Natural killer cell treated with Interleukin-12 subunit alpha and Interleukin-12 subunit beta and Interleukin-15 and Interleukin-18, amount 100 ng/mL, for 72 hours (primary cell): ENCODE measurements around the gene GGTA1. TPM values are rescaled to one million over a fixed set of nuclear protein-coding genes. Genes with fewer than 3 reads are reported as not detected.
"Not testable (repeated sequence)": the region's sequence is repeated elsewhere in the genome, so short reads cannot be mapped to it uniquely, and the experiment has no call there.

Source experiments
- ATAC-seq, 2 donors: fragments of 150-1000 bp; cut with Tn5 transposase in 1 of 2; sonication (Bioruptor Pico), chemical (Tn5 transposase) in 1 of 2; 2 replicates each; pipeline ENCODE4 v1.10.0; 2021
- DNase-seq: peaks from one replicate; pipeline ENCODE4 v3.0.0; 2022; ENCODE audit warnings: low spot score
- H3K27ac Mint-ChIP-seq, 2 donors: 1 replicate in 1 of 2; 2 replicates in 1 of 2; pipeline ENCODE4 v1.8.0; 2022; ENCODE audit warnings: mixed read lengths in 2 of 2, mild to moderate bottlenecking in 1 of 2, moderate library complexity in 1 of 2
- H3K27me3 Mint-ChIP-seq, 2 donors: 1 replicate in 1 of 2; 2 replicates in 1 of 2; pipeline ENCODE4 v1.8.0; 2022; ENCODE audit warnings: mixed read lengths in 2 of 2
- H3K36me3 Mint-ChIP-seq: one replicate; pipeline ENCODE4 v1.8.0; 2022; ENCODE audit warnings: mixed read lengths
- H3K4me1 Mint-ChIP-seq, 2 donors: 1 replicate in 1 of 2; 2 replicates in 1 of 2; pipeline ENCODE4 v1.8.0; 2022; ENCODE audit warnings: low read depth in 2 of 2, mixed read lengths in 2 of 2, mild to moderate bottlenecking in 1 of 2
- H3K4me3 Mint-ChIP-seq: one replicate; pipeline ENCODE4 v1.8.0; 2022; ENCODE audit warnings: mixed read lengths
- H3K9me3 Mint-ChIP-seq: 2 replicates; pipeline ENCODE4 v1.8.0; 2022; ENCODE audit warnings: mixed read lengths
- total RNA-seq, 2 donors: library from RNA; stranded (reverse); gene quantifications; one replicate each; pipeline ENCODE4 v1.2.3, GENCODE V29; 2022

The GGTA1 gene
- total RNA-seq, 2 donors from 2014 or later, result not detected

GRCh38 chr9:121463026-121463807 is 36.4 kb downstream of the GGTA1 start:
- DNase-seq, result no peak
- H3K27me3 Mint-ChIP-seq, result peaks cover 24 to 29% of the 10 kb centered on the region in 2 donors
- H3K4me1 Mint-ChIP-seq, result no peaks in the 10 kb centered on the region
- H3K36me3 Mint-ChIP-seq, result no peaks in the 10 kb centered on the region
- H3K4me3 Mint-ChIP-seq, result no peak overlapping the region
- no peak overlapping the region for H3K27ac Mint-ChIP-seq
- no peaks in the 10 kb centered on the region for H3K9me3 Mint-ChIP-seq
- no peak for ATAC-seq

- no peaks in the 10 kb centered on the region for H3K36me3 Mint-ChIP-seq
- no peaks in the 10 kb centered on the region for H3K9me3 Mint-ChIP-seq
- H3K4me3 Mint-ChIP-seq, result no peak overlapping the region
- DNase-seq (no peak), ATAC-seq (no peak)
- H3K4me1 Mint-ChIP-seq, result peaks cover 3 to 5% of the 10 kb centered on the region in 2 donors
- peaks cover 22 to 25% of the 10 kb centered on the region in 2 donors for H3K27me3 Mint-ChIP-seq
- no peak overlapping the region for H3K27ac Mint-ChIP-seq
These were observed 40.1 kb downstream of the GGTA1 start for GRCh38 chr9:121459513-121459912.

- not testable (repeated sequence) for H3K4me3 Mint-ChIP-seq, H3K4me1 Mint-ChIP-seq, H3K27ac Mint-ChIP-seq, DNase-seq, ATAC-seq, H3K36me3 Mint-ChIP-seq, H3K9me3 Mint-ChIP-seq
- peaks cover 18 to 20% of the 10 kb centered on the region in 2 donors for H3K27me3 Mint-ChIP-seq
These were observed 41.2 kb downstream of the GGTA1 start for GRCh38 chr9:121458449-121458848.

- H3K4me3 Mint-ChIP-seq, result no peak overlapping the region
- H3K27me3 Mint-ChIP-seq, result peaks cover 15 to 18% of the 10 kb centered on the region in 2 donors
- H3K36me3 Mint-ChIP-seq, result no peaks in the 10 kb centered on the region
- H3K27ac Mint-ChIP-seq, result no peak overlapping the region
- peaks cover 9 to 10% of the 10 kb centered on the region in 2 donors for H3K4me1 Mint-ChIP-seq
- ATAC-seq, result peak in 1 of 2 donors; percentile 78
- H3K9me3 Mint-ChIP-seq, result no peaks in the 10 kb centered on the region
- no peak for DNase-seq
These were observed 44.0 kb downstream of the GGTA1 start for GRCh38 chr9:121455527-121456239.

GRCh38 chr9:121454972-121455371 is 44.7 kb downstream of the GGTA1 start:
- peaks cover 13 to 17% of the 10 kb centered on the region in 2 donors for H3K27me3 Mint-ChIP-seq
- DNase-seq (no peak), ATAC-seq (no peak)
- H3K4me3 Mint-ChIP-seq, result no peak overlapping the region
- no peak overlapping the region for H3K27ac Mint-ChIP-seq
- no peaks in the 10 kb centered on the region for H3K9me3 Mint-ChIP-seq
- no peaks in the 10 kb centered on the region for H3K36me3 Mint-ChIP-seq
- H3K4me1 Mint-ChIP-seq, result peaks cover 9 to 10% of the 10 kb centered on the region in 2 donors

GRCh38 chr9:121453232-121453892 is 46.3 kb downstream of the GGTA1 start:
- Mint-ChIP-seq H3K27me3 (peaks cover 12 to 16% of the 10 kb centered on the region in 2 donors), H3K4me3 (no peak overlapping the region), H3K4me1 (peaks cover 9 to 10% of the 10 kb centered on the region in 2 donors), H3K27ac (no peak overlapping the region), H3K9me3 (no peaks in the 10 kb centered on the region), H3K36me3 (no peaks in the 10 kb centered on the region)
- no peak for ATAC-seq
- no peak for DNase-seq

- Mint-ChIP-seq H3K4me1 (peaks cover 18 to 20% of the 10 kb centered on the region in 2 donors), H3K4me3 (no peak overlapping the region), H3K9me3 (no peaks in the 10 kb centered on the region), H3K27me3 (peaks cover 22 to 25% of the 10 kb centered on the region in 2 donors), H3K36me3 (no peaks in the 10 kb centered on the region), H3K27ac (no peak overlapping the region)
- ATAC-seq (no peak), DNase-seq (no peak)
These were observed 47.6 kb downstream of the GGTA1 start for GRCh38 chr9:121452085-121452484.

- Mint-ChIP-seq H3K27ac (no peak overlapping the region), H3K4me1 (peaks cover 18 to 20% of the 10 kb centered on the region in 2 donors), H3K9me3 (no peaks in the 10 kb centered on the region), H3K36me3 (no peaks in the 10 kb centered on the region), H3K4me3 (no peak overlapping the region), H3K27me3 (peaks cover 18 to 20% of the 10 kb centered on the region in 2 donors)
- ATAC-seq, result no peak
- DNase-seq, result no peak
These were observed 48.1 kb downstream of the GGTA1 start for GRCh38 chr9:121451586-121451985.

- no peak for DNase-seq
- Mint-ChIP-seq H3K4me1 (peaks cover 15 to 16% of the 10 kb centered on the region in 2 donors), H3K27me3 (peaks cover 19 to 24% of the 10 kb centered on the region in 2 donors), H3K4me3 (no peak overlapping the region), H3K36me3 (no peaks in the 10 kb centered on the region), H3K27ac (no peak overlapping the region), H3K9me3 (no peaks in the 10 kb centered on the region)
- ATAC-seq, result no peak
These were observed 49.4 kb downstream of the GGTA1 start for GRCh38 chr9:121450241-121450640.

GRCh38 chr9:121449786-121450185 is 49.9 kb downstream of the GGTA1 start:
- Mint-ChIP-seq H3K27me3 (peaks cover 19 to 24% of the 10 kb centered on the region in 2 donors), H3K4me1 (peaks cover 15 to 16% of the 10 kb centered on the region in 2 donors), H3K4me3 (no peak overlapping the region), H3K27ac (no peak overlapping the region), H3K9me3 (no peaks in the 10 kb centered on the region), H3K36me3 (no peaks in the 10 kb centered on the region)
- no peak for DNase-seq
- no peak for ATAC-seq

- no peaks in the 10 kb centered on the region for H3K36me3 Mint-ChIP-seq
- no peak overlapping the region for H3K4me3 Mint-ChIP-seq
- no peak overlapping the region for H3K27ac Mint-ChIP-seq
- H3K27me3 Mint-ChIP-seq, result peaks cover 19 to 22% of the 10 kb centered on the region in 2 donors
- DNase-seq (no peak), ATAC-seq (no peak)
- no peaks in the 10 kb centered on the region for H3K9me3 Mint-ChIP-seq
- peaks cover 15 to 16% of the 10 kb centered on the region in 2 donors for H3K4me1 Mint-ChIP-seq
These were observed 52.3 kb downstream of the GGTA1 start for GRCh38 chr9:121447321-121447834.

- Mint-ChIP-seq H3K9me3 (no peaks in the 10 kb centered on the region), H3K4me3 (no peak overlapping the region), H3K27ac (no peak overlapping the region), H3K36me3 (no peaks in the 10 kb centered on the region), H3K27me3 (peaks cover 19 to 22% of the 10 kb centered on the region in 2 donors), H3K4me1 (peaks cover 9 to 10% of the 10 kb centered on the region in 2 donors)
- DNase-seq (no peak), ATAC-seq (no peak)
These were observed 53.7 kb downstream of the GGTA1 start for GRCh38 chr9:121445986-121446385.

GRCh38 chr9:121443981-121444380 is 55.7 kb downstream of the GGTA1 start:
- Mint-ChIP-seq H3K27me3 (peaks cover 23 to 25% of the 10 kb centered on the region in 2 donors), H3K9me3 (no peaks in the 10 kb centered on the region), H3K36me3 (no peaks in the 10 kb centered on the region), H3K4me1 (peaks cover 9 to 10% of the 10 kb centered on the region in 2 donors), H3K4me3 (no peak overlapping the region), H3K27ac (no peak overlapping the region)
- DNase-seq (no peak), ATAC-seq (no peak)
